GM12801 (cell line): Measurements from ENCODE around the gene BRINP2.

Source experiments
- TF ChIP-seq, protein P1 (sequence below): IDR thresholded peaks from one replicate; pipeline ENCODE4 v1.5.1; 2011; ENCODE audit warnings: control low read depth; ENCODE audit not compliant: insufficient read length; ENCODE audit errors: extremely low read depth

BRINP2 gene

DNA sequence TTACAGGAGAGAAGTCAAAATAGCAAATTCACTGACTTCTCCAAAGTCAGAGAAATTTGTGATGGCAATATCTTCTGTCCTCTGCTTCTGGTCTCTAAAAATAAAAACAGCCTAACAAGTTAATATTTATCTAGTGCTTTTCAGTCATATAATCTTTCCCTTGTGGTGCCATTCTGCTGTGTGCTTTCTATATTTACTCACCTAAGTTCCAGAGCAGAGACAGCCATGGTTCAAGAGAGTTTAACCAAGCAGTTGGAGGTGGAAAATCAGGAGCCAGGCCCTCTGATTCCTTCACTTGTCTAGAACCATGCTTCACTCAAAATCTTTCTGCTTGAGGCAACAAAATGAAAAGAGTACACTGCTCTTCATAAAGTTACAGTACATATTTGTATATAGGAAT lies 39.3 kb downstream of the BRINP2 start:
- TF ChIP-seq, protein P1, sequence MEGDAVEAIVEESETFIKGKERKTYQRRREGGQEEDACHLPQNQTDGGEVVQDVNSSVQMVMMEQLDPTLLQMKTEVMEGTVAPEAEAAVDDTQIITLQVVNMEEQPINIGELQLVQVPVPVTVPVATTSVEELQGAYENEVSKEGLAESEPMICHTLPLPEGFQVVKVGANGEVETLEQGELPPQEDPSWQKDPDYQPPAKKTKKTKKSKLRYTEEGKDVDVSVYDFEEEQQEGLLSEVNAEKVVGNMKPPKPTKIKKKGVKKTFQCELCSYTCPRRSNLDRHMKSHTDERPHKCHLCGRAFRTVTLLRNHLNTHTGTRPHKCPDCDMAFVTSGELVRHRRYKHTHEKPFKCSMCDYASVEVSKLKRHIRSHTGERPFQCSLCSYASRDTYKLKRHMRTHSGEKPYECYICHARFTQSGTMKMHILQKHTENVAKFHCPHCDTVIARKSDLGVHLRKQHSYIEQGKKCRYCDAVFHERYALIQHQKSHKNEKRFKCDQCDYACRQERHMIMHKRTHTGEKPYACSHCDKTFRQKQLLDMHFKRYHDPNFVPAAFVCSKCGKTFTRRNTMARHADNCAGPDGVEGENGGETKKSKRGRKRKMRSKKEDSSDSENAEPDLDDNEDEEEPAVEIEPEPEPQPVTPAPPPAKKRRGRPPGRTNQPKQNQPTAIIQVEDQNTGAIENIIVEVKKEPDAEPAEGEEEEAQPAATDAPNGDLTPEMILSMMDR: no peak

- TF ChIP-seq, protein P1: no peak
Observed at GRCh38 chr1:177211231-177211630, 40.5 kb downstream of the BRINP2 start.

GRCh38 chr1:177216587-177217202 lies 45.9 kb downstream of the BRINP2 start:
- TF ChIP-seq, protein P1: no peak

- TF ChIP-seq, protein P1: no peak
Observed at GRCh38 chr1:177219554-177220458, 49.0 kb downstream of the BRINP2 start.

DNA sequence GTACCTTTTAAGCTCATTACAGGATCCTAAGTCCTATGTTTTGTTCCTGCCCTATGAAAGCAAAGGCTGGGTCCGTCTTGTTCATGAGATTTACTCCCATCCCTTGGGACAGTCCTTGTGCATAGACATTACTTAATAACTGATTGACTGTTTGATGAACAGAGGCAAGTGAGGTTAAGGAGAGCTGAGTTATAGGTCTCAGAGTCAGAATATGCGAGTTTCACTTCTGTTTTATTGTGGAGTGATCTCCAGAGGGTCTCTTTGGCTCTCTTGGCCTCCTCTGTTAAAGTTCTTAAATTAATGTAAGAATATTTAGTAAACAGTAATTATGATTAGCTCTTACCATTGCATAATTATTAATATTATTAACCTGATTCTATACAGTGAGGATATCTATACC lies 52.6 kb downstream of the BRINP2 start:
- TF ChIP-seq, protein P1: no peak

DNA sequence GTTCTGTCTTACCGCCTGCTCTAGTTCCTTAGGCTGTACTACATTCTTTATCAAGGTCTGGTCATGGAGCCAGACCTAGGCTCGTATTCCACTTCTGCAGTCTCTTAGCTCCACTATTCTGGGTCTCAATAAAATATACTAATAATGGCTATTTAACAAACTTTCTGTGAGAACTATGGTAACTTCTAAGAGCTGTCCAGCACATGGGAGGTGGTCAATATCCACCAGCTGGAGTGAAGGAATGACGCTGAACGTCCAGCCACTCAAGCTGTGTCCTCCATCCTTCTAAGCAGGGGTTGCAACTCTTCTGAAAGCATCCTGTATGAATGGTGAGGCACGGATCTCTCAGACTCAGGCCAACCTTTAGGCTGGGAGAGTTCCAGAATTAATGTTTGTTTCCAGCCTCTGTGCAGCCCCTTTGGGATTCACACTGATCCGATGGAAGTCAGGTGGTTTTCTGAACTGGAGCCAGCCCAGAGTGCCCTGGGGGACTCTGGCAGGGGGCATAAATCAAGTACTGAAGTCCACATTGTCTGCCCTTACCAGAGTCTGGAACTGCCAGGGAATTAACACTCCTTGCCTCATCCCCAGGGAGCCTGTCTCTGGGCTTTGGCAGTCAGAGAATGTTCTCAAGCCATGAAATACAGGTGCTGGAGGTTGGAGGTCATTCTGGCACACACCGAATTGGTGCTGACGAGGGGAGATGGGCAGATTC lies 57.4 kb downstream of the BRINP2 start:
- TF ChIP-seq, protein P1: no peak

GRCh38 chr1:177228693-177229065 lies 57.9 kb downstream of the BRINP2 start:
- TF ChIP-seq, protein P1: no peak
